HG02943 (cell line): ENCODE data around the gene CYB5A.

ENCODE experiments used
- ATAC-seq: cut with Tn5 transposase; IDR thresholded peaks from one replicate; pipeline ENCODE4 v1.9.1; 2021; ENCODE audit warnings: mild to moderate bottlenecking, low read depth, moderate library complexity; ENCODE audit not compliant: unreplicated experiment

Gene CYB5A

GRCh38 chr18:74225193-74225840 is 66.4 kb downstream of the CYB5A start:
- no peak for ATAC-seq

- ATAC-seq, result no peak
These were observed 68.9 kb downstream of the CYB5A start for GRCh38 chr18:74222710-74223494.

- ATAC-seq, result no peak
These were observed 70.7 kb downstream of the CYB5A start for GRCh38 chr18:74221081-74221480.

GRCh38 chr18:74219056-74219455 is 72.7 kb downstream of the CYB5A start:
- ATAC-seq, result no peak

GRCh38 chr18:74217476-74218143 is 74.2 kb downstream of the CYB5A start:
- ATAC-seq, result no peak

- no peak for ATAC-seq
These were observed 75.1 kb downstream of the CYB5A start for GRCh38 chr18:74216661-74217110.

- ATAC-seq, result no peak
These were observed 75.9 kb downstream of the CYB5A start for GRCh38 chr18:74215863-74216262.

GRCh38 chr18:74213429-74213828 is 78.3 kb downstream of the CYB5A start:
- no peak for ATAC-seq

GRCh38 chr18:74204526-74205152 is 87.1 kb downstream of the CYB5A start:
- ATAC-seq, result no peak

GRCh38 chr18:74203811-74204210 is 88.0 kb downstream of the CYB5A start:
- ATAC-seq, result no peak
